NCI-H2081 treated with DMSO at 0.1 percent for 48 hours (cell line): ENCODE results near the gene MRPL14.
"Not testable (repeated sequence)": the region's sequence is repeated elsewhere in the genome, so short reads cannot be mapped to it uniquely, and the experiment has no call there.

Experiments used
- DNase-seq: peaks from one replicate; lab custom pipeline; 2025; lab: John Stamatoyannopoulos, UW

MRPL14 gene

GRCh38 chr6:44097782-44098317, 29.4 kb downstream of the MRPL14 start:
- no peak for DNase-seq

- no peak for DNase-seq
Observed at GRCh38 chr6:44096612-44097011, 30.6 kb downstream of the MRPL14 start.

DNA sequence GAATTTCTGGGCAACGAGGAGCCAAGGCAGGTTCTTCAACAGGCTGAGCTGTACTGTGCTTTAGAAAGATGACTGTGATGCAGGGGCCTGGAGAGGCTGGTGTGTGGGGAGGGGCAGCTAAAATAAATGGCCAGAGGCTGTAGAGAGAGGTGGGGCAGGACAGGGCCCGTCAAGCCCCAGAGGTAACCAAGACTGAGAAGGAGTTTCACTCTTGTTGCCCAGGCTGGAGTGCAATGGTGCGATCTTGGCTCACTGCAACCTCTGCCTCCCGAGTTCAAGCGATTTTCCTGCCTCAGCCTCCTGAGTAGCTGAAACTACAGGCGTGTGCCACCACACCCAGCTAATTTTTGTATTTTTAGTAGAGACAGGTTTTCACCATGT, 32.0 kb downstream of the MRPL14 start:
- not testable (repeated sequence) for DNase-seq

GRCh38 chr6:44094403-44095242, 32.6 kb downstream of the MRPL14 start:
- no peak for DNase-seq

- no peak for DNase-seq
Observed at GRCh38 chr6:44093750-44094402, 33.4 kb downstream of the MRPL14 start.

DNA sequence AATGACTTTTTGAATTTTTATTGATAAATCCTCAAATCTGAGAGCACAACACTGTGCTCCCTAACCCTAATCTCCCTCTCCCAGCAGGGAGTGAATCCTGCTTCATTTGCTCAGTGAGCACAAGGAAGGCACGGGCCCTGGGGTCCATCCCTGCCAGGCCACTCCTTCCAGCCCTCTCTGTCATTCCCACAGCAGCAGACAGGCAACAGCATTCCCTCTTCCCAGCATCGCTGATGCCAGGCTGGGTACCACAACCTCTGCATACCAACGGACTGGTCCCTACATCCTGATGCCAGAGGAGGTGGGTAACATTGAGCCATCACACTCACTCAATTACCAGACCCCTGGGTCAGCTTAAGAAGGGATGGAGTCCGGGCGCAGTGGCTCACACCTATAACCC, 34.2 kb downstream of the MRPL14 start:
- DNase-seq: no peak

DNA sequence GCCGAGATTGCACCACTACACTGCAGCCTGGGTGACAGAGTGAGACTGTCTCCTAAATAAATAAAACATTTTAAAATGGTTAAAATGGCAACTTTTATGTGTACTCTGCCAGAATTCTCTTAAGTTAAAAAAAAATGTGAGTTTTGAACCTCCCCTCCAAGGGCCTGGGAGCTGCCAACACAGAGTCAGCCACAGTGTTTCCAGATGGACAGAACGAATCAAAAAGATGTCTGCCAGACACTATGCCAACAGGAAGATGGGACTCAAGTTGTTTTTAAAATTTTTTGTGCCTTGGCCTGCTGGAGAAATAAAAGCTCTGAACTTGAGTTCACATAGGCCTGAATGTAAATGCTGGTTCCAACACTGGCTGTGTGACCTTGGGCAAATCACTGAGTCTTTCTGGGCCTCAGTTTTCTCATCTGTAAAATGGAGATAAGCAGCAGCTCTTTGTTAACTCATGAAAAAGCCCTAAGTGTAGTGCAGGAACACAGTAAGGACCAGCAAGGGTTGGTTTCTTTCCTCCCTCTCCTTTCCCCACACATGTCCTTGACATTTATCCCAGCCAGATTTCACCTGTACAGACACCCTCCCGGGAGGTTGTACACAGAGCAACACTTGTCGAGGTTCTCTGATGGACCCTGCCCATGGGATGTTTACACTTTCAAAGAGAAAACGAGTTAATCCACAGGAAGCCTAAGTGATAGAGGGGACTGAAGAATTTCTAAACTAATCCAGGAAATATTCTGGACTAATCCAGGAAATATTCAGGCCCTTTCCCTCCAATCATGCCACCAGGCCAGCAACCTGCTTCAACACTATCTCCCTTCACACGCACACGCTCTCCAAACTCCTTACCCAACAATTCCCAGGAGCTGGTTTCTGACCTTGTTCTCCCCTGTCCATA, 35.0 kb downstream of the MRPL14 start:
- no peak for DNase-seq

GRCh38 chr6:44091356-44091755, 35.9 kb downstream of the MRPL14 start:
- not testable (repeated sequence) for DNase-seq

DNA sequence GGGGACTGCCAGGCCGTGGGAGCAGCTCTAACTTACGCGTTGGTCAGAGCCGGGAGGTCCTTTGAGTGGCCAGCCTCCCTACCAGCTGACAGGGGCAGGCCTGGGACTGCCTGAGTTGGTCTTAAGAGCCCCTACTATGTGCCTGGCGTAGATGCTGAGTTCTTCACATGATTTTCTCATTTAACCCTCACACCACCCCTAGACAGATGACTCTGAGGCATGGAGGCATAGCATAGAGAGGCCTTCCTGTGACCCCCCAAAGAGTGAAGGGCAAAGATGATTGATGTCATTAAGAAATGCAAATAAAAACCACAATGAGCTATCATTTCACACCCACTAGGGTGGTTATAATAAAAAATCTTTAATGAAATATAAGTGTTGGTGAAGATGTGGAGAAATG, 36.8 kb downstream of the MRPL14 start:
- no peak for DNase-seq

- DNase-seq: no peak
Observed at GRCh38 chr6:44088827-44089590, 38.2 kb downstream of the MRPL14 start.

GRCh38 chr6:44087623-44088022, 39.6 kb downstream of the MRPL14 start:
- DNase-seq: no peak

DNA sequence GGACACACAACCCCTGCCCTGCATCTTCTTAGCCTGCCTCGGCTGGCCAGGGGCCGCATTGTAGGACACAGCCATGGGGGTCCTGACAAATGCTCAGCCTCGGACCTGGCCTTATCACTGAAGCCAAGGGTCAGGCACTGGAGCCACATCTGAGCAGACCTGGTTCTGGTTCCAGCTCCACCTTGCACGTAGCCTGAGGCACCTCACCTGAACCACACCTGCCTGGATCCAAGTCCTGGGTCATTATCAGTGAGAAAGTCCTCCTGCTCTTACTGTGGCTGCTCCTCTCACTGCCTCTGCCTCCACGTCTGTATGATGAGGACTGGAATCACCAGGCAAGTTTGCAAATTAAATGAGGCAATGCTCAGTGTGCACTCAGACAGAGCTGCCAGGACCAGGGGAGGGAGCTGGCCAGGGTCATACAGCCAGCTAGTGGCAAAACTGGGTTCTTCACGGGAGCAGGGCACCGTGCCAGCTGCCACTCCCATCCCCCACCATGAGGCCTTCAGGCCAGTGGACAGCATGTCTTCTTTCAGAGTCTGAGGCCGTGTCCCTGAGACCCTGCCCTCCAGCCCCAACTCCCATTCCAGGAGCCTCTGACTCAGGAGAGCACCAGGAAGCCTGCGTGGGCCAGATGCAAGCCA, 40.2 kb downstream of the MRPL14 start:
- no peak for DNase-seq

DNA sequence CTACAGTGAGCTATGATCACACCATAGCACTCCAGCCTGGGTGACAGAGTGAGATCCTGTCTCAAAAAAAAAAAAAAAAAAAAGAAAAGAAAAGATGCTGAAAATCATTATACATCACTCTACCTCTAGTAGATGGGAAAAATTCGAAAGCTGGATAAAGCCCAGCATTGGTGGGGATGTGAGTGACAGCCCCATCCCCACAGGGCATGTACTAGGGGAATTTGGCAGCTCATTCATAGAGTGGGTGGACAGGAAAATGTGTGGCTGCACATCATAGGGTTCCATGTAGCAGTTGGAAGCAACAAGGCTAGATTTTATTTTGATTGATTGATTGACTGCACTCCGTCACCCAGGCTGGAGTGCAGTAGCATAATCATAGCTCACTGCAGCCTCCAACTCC, 42.0 kb downstream of the MRPL14 start:
- DNase-seq: no peak

GRCh38 chr6:44084231-44085014, 42.8 kb downstream of the MRPL14 start:
- DNase-seq: no peak

GRCh38 chr6:44082872-44083321, 44.4 kb downstream of the MRPL14 start:
- DNase-seq: no peak

GRCh38 chr6:44081753-44082152, 45.5 kb downstream of the MRPL14 start:
- no peak for DNase-seq

GRCh38 chr6:44080561-44081521, 46.4 kb downstream of the MRPL14 start:
- DNase-seq: no peak

- DNase-seq: no peak
Observed at GRCh38 chr6:44079672-44080071, 47.6 kb downstream of the MRPL14 start.
